T-helper 1 cell (primary cell): ENCODE measurements around the gene MMP12.
"Not testable (repeated sequence)": the region's sequence is repeated elsewhere in the genome, so short reads cannot be mapped to it uniquely, and the experiment has no call there.

Source experiments
- DNase-seq, 5 donors: peaks; one replicate each; pipeline ENCODE4 v3.0.0-alpha.2; 2012 to 2020
- total RNA-seq, 4 donors: gene quantifications; one replicate each; lab custom pipeline; 2026; lab: John Stamatoyannopoulos, UW

The MMP12 gene
- total RNA-seq, result 0 reads per million in 4 donors

- DNase-seq, result no peak
Observed at GRCh38 chr11:102874852-102875251, at the start of gene MMP12. MMP12 (minus strand) TSS chr11:102874982; CDS start chr11:102874937, 45 bp downstream.

DNA sequence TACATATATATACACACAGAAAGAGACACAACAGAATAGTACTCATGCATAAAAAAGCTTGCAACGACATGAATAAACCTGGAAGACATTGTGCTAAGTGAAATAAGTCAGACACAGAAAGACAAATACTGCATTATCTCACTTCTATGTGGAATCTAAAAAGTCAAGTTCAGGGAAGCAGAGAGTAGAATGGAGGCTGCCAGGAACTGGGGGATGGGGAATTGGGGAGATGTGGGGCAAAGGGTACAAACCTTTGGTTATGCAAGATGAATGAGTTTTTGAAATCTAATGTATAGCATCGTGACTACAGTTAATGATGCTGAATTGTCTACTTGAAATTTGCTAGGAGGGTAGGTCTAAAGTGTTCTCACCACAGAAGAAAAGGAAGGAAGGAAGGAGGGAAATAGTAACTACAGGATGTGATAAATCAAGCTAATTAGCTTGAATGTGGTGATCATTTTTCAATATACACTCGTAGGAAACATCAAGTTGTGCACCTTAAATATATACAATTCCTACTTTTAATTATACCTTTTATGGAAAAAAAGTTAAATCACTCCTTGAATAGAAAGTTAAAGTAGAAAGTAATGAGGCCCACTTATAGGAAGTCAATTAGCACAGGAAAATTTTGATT, 46.9 kb upstream of the MMP12 start:
- DNase-seq, result no peak

- peak in 1 of 5 donors; percentile 10 for DNase-seq
Observed at GRCh38 chr11:102920118-102920684, 45.4 kb upstream of the MMP12 start.

GRCh38 chr11:102915044-102915375, 40.2 kb upstream of the MMP12 start:
- DNase-seq, result no peak

- DNase-seq, result peak in 1 of 5 donors; percentile 29
Observed at GRCh38 chr11:102914238-102915043, 39.7 kb upstream of the MMP12 start.

- DNase-seq, result no peak
Observed at GRCh38 chr11:102912482-102912830, 37.7 kb upstream of the MMP12 start.

DNA sequence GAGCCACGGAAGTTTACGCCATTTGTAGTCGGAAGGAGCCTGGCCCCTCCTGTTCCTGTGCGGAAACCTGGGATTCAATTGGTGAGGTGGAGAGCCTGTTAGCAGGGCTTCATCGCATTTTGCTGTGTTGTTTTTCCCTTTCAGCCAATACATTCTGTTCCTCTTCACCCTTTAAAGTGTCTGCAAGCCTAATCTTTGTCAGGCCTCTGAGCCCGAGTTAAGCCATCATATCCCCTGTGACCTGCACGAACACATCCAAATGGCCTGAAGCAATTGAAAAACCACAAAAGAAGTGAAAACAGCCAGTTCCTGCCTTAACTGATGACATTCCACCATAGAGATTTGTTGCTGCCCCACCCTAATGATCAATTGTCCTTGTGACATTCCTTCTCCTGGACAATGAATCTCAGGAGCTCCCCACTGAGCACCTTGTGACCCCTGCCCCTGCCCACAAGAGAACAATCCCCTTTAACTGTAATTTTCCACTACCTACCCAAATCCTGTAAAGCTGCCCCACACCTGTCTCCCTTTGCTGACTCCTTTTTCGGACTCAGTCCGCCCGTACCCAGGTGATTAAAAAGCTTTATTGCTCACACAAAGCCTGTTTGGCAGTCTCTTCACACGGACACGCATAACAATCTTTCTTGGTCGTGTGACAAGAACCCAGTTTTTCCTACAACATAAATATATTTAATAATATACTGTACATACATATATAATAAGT, 37.1 kb upstream of the MMP12 start:
- no peak for DNase-seq

- not testable (repeated sequence) for DNase-seq
Observed at GRCh38 chr11:102905848-102906247, 31.1 kb upstream of the MMP12 start.

DNA sequence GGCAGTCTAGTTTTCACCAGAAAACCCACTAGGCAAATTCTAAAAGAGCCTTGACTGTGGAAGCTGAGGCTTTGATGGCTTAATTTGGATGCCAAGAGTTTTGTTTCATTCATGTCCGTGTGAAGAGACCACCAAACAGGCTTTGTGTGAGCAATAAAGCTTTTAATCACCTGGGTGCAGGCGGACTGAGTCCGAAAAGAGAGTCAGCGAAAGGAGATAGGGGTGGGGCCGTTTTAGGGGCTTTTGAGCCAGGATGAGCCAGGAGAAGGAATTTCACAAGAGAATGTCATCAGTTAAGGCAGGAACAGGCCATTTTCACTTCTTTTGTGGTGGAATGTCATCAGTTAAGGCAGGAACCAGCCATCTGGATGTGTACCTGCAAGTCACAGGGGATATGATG, 29.1 kb upstream of the MMP12 start:
- DNase-seq, result not testable (repeated sequence)

GRCh38 chr11:102900346-102900745, 25.6 kb upstream of the MMP12 start:
- DNase-seq, result no peak

DNA sequence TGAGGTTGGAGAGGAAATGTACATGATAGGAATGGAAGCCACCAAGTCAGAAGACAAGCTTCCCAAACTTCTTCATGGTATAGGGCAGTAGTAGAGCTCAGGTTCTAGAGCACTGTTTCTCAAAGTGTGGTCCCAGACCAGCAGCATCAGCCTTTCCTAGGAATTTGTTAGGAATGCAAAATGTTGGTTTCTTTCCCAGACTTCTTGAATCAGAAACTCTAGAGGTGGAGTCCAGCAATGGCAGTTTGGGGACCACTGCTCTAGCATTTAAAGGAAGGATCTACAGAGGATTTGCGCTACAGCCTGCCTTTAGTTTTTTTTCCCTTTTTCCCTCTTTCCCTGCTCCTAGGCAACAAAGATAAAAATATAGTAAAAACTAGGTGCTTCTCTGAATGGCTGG, 17.0 kb upstream of the MMP12 start:
- DNase-seq, result no peak

DNA sequence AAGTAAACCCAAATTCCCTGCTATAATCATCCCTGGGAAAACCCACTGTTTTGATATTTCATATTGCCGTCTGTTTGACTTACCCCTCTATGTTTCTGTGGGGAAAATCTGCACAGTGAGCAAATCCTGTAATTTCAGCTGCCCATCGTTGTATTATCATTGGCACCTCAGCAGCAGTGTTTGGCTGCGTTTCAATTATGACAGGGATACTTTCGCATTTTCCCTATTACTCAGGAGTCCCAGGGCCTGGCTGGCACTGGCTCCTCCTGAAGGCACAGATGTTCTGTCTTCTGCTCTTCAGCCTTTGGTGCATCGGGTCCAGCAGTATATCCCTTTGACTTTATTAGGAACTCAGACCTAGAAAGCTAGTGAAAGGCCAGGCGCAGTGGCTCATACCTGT, 12.2 kb upstream of the MMP12 start:
- no peak for DNase-seq

- DNase-seq, result no peak
Observed at GRCh38 chr11:102883141-102883540, 8.4 kb upstream of the MMP12 start.

DNA sequence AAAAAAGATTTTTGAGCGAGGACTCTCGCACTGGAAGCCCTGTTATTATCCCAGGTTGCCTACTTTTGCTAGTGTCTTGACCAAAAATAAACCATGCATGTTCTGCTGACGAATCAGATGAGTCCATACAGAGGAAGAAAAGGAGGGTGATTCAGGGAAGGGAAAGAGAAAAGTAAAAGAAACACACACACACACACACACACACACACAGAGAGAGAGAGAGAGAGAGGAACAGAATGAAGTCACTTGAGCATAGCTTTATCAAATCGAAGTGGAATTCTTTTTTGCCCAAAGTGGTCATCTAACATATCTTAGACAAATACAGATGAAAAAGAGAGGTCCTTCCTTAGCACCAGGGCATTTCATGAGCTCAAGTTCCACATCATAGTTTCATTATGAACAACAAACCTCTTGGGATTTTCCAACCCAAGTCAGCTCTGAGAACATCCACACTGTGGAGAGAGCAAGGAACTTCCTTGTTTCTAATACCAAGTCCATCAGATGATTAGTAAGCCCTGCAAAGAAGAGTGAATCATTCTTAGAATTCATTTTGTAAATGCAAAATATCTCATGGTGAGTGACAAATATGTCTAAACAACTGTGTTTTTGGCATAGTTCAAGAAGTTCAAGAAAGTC, 7.7 kb upstream of the MMP12 start:
- peak in 1 of 5 donors; percentile 10 for DNase-seq

- no peak for DNase-seq
Observed at GRCh38 chr11:102879801-102880200, 5.0 kb upstream of the MMP12 start.

DNA sequence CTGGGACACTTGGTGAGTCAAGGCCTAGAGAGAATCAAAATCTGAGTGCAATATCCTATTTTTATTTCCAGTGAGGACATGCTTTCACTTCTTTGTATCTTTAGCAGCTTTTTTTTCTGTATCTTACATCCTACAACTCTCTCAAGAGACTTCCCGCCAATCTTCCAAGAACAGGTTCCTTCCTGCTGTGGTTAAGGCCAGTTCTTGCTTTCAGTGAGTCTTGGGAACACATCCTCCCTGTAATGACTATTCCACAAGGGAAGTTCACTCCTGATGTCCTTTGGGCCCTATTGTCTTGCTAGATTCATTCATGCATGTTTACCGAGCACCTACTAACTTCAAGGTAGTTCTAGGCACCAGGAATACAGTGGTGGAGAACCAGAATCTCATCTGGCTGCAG, 3.8 kb upstream of the MMP12 start:
- DNase-seq, result no peak

GRCh38 chr11:102869354-102869964, 5.3 kb downstream of the MMP12 start:
- DNase-seq, result not testable (repeated sequence)

GRCh38 chr11:102868339-102868738, 6.4 kb downstream of the MMP12 start:
- no peak for DNase-seq

GRCh38 chr11:102864724-102865123, 10.1 kb downstream of the MMP12 start:
- no peak for DNase-seq

GRCh38 chr11:102853956-102854355, 20.8 kb downstream of the MMP12 start:
- no peak for DNase-seq

- no peak for DNase-seq
Observed at GRCh38 chr11:102853055-102853454, 21.7 kb downstream of the MMP12 start.

DNA sequence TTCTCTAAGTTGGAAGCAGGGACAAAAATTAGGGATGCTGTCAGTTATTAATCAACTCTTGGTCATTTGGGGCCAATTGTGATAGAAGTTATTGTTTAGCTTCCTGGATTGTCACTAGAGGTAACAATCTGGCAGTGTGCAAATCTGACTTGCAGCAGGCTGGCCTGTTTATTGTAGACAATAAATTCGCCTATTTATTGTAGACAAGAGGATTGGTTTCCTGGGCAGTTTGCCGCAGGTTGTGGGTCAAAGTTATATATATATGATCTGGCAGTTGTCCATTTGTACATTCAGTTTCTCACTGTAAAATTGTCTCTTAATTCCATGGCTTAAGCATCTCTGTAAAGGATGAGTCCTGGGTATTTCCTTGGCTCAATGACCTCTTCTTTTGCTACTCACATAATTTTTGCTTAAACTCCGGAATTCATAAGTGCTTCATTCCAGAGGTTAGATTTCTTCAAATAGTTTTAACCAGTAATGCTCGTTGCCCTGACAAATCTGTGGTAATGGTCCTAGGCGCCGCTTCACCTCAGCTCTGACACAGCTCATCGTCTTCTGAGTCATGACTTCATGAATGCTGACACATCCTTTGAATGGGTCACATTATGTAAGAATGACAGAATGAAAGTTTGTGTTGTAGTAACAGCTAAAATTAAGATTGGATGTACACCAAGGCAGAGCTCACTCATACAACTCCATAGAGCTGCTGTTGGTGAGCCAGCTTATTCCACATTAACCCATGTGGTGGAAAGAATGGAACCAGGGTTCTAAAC, 23.6 kb downstream of the MMP12 start:
- DNase-seq, result no peak
